Eye (tissue), 1 donor: ENCODE measurements around the gene HIGD1C.
"Not testable (repeated sequence)": the region's sequence is repeated elsewhere in the genome, so short reads cannot be mapped to it uniquely, and the experiment has no call there.

Experiments
- DNase-seq: peaks from one replicate; pipeline ENCODE4 v3.0.0-alpha.2; 2015

Gene HIGD1C

GRCh38 chr12:50986966-50987737 lies 34.8 kb downstream of the HIGD1C start:
- peak; percentile 72 for DNase-seq

DNA sequence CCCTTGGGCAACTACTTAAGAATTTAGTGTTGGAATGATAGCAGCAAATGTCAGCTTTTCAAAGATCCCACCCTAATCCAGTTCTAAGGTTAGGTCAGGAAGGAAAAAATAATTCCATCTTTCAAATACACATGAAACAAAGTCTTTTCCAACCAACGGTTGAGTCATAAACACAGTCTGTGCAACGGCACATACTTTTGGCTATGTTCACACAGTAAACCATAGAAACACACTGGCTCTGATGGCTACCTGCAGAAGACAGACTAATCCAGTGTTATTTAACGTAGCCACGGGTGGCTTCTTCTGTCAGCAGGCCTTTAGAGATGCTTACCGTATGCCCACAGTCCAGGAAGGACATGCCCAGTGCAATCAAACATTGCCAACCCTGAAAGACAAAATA lies 35.7 kb downstream of the HIGD1C start:
- no peak for DNase-seq

GRCh38 chr12:50988871-50989270 lies 36.5 kb downstream of the HIGD1C start:
- no peak for DNase-seq

- no peak for DNase-seq
Observed at GRCh38 chr12:50990147-50990727, 37.9 kb downstream of the HIGD1C start.

GRCh38 chr12:50990791-50991190 lies 38.4 kb downstream of the HIGD1C start:
- DNase-seq, result no peak

GRCh38 chr12:50991291-50991690 lies 38.9 kb downstream of the HIGD1C start:
- no peak for DNase-seq

DNA sequence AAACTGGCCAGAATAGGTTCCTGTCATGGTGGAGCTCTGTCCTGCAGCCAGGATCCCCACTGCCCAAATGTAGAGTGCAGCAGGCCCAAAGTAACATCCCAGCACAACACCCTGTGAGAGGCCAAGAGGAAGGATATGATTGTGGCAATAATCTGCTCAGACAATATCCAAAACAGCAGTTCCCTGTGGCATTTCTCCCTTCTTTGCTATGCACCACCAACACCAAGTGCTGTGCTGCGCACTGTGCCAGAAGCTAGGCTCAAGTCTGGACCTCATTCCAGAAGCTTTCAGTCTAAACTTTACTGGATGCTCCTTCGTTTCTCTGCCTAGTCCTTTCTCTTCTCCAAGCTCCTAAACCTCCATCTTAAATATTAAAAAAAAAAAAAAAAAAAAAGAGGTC lies 40.5 kb downstream of the HIGD1C start:
- no peak for DNase-seq

DNA sequence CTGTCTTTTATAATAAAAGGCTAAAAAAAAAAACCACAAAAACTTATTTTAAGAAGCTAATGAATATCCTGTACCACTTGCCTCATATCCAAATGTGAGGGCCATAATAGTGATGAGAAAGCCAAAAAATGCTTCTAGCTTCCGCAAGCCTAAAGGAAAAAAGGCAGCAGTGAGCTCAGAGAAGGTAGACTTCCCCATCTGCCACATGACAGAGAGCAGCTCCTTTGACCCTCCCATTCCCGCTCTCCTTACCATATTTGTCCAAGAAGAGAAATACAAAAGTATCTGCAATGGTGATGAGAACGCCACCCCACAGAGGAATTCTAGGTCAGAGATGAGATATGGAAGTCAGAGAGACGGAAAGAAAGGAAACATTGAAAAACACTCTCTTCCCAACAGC lies 46.7 kb downstream of the HIGD1C start:
- no peak for DNase-seq

- DNase-seq, result no peak
Observed at GRCh38 chr12:51000245-51000644, 47.9 kb downstream of the HIGD1C start.

DNA sequence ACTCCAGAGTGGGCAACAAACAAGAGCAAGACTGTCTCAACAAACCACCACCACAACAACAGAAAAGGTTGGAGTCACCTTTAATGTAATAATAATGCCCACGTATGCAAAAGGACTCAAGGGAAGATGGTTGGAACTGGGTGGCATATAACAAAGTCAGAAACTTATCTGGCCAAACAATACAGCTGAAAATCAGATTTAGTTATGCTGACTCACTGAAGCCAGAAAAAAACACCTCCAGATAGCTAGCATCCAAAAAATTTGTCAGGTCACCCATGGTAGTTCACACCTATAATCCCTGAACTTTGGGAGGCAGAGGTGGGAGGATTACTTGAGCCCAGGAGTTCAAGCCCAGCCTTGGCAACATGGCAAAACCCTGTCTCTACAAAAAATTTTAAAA lies 49.5 kb downstream of the HIGD1C start:
- DNase-seq, result no peak

DNA sequence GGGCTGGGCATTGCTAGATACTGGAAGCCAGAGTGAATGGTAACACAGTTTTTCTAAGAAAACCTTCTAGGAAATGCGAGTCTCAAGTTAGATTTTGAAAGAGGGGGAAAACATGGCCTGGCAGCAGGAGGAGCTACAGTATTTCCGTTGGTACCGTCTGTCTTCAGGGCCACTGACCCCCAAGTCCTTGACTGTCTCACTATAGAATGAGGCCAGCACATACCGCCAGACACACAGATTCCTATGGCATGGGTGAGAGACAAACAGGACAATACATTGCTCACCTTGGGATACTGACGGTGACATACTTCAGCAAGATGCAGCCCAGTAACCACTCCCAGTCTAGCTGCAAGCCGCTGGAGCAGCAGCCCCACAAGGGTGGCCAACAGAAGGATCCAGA lies 52.2 kb downstream of the HIGD1C start:
- no peak for DNase-seq

- no peak for DNase-seq
Observed at GRCh38 chr12:51005030-51005429, 52.7 kb downstream of the HIGD1C start.

DNA sequence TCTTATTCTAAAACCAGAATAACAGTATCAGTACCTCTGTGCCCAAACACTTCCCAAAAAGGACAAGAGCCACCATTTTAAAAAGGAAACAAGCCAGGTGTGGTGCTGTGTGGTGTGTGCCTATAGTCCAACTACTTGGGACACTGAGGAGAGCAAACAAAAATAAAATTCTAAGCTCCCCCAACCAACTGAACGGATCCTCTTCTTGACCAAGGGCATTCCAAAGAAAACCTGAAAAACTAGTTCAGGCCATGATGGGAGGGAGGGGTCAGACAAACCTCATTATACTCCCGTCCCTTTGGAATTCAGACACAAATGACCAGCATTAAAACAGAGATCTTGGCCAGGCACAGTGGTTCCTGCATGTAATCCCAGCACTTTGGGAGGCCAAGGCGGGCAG lies 53.3 kb downstream of the HIGD1C start:
- DNase-seq, result no peak

- DNase-seq, result no peak
Observed at GRCh38 chr12:51008329-51009055, 56.1 kb downstream of the HIGD1C start.

GRCh38 chr12:51009056-51009440 lies 56.7 kb downstream of the HIGD1C start:
- DNase-seq, result no peak

DNA sequence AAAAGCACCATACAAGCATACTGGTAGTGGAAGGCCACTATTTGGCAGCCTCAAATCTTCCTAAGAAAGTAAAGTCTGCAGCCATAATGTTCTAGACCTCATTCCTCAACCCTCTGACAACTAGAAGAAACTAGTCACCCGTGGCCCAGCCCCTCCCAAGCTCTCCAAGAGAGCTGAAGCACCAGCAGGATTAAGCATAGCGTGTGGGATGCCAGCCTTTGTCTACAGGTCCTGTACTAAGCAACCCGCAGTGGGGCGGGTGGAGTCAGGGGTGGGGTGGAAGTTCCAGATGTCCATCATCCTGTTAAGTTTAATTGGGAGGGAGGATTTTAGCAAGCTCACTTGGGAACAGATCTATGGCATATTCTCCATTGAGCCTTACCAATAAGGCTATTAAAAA lies 59.6 kb downstream of the HIGD1C start:
- peak; percentile 45 for DNase-seq

DNA sequence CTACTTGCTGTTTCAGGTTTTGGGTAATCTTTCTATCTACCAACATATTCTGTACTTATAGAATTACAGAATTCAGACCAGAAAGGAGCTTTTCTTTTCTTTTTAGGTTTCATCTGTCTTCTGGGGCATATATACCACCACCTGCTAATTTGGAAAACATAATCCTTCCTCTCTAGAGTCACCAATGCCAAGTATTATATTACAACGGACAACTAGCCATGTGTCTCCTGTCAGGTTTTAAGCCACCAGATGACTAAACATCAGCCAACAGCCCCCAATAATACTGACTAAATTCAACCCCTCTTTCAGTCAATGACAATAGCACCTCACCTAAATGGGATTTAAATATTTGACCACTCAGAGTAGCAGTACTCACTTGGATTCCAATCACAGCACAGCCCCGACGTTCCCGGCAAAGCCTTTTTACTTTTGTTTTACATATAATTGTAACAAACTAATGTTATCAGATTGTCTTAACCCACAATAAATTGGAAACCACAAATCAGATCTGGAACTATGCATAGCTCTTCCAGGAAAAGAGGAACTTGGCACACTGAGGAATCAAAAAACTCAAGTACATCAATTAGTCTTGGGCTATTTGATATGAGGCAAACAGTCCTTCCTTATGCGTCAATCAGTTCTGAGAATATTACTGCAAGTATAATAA lies 60.4 kb downstream of the HIGD1C start:
- DNase-seq, result no peak

GRCh38 chr12:51013441-51013840 lies 61.1 kb downstream of the HIGD1C start:
- DNase-seq, result no peak

DNA sequence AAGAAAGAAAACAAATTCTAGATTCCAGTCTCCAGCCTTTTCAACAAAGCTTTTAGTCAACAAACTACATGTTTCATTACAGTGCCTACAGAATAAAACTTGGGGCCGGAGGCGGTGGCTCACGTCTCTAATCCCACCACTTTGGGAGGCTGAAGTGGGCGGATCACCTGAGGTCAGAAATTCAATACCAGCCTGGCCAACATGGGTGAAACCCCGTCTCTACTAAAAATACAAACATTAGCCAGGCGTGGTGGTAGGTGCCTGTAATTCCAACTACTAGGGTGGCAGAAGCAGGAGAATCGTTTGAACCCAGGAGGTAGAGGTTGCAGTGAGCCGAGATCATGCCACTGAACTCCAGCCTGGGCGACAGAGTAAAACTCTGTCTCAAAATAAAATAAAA lies 62.1 kb downstream of the HIGD1C start:
- DNase-seq, result not testable (repeated sequence)

GRCh38 chr12:51017452-51017851 lies 65.1 kb downstream of the HIGD1C start:
- DNase-seq, result no peak

- DNase-seq, result no peak
Observed at GRCh38 chr12:51018956-51019355, 66.6 kb downstream of the HIGD1C start.

- DNase-seq, result no peak
Observed at GRCh38 chr12:51019927-51020326, 67.6 kb downstream of the HIGD1C start.
